Ishikawa (cell line): Measurements from ENCODE around the gene PEDS1.

Experiments used
- CEBPB ChIP-seq: IDR thresholded peaks from 2 replicates; pipeline ENCODE4 v1.6.1; 2012
- CREB1 ChIP-seq: IDR thresholded peaks from 2 replicates; pipeline ENCODE4 v1.6.1; 2012; ENCODE audit warnings: low read depth
- EP300 ChIP-seq: IDR thresholded peaks from 2 replicates; pipeline ENCODE4 v1.6.1; 2012; ENCODE audit warnings: borderline replicate concordance
- FOXM1 ChIP-seq: IDR thresholded peaks from 2 replicates; pipeline ENCODE4 v1.6.1; 2012; ENCODE audit warnings: low read depth, borderline replicate concordance
- MAX ChIP-seq: IDR thresholded peaks from 2 replicates; pipeline ENCODE4 v1.6.1; 2012
- RAD21 ChIP-seq: IDR thresholded peaks from 2 replicates; pipeline ENCODE4 v1.6.1; 2012; ENCODE audit warnings: low read depth
- REST ChIP-seq: IDR thresholded peaks from 2 replicates; pipeline ENCODE4 v1.6.1; 2012; ENCODE audit warnings: low read depth, mild to moderate bottlenecking
- TAF1 ChIP-seq: IDR thresholded peaks from 2 replicates; pipeline ENCODE4 v1.6.1; 2012; ENCODE audit warnings: low read depth, mild to moderate bottlenecking
- TCF12 ChIP-seq: IDR thresholded peaks from 2 replicates; pipeline ENCODE4 v1.6.1; 2012; ENCODE audit warnings: low read depth
- TEAD4 ChIP-seq: IDR thresholded peaks from 2 replicates; pipeline ENCODE4 v1.6.1; 2012
- USF1 ChIP-seq: IDR thresholded peaks from 2 replicates; pipeline ENCODE4 v1.6.1; 2012
- YY1 ChIP-seq: IDR thresholded peaks from 2 replicates; pipeline ENCODE4 v1.6.1; 2012; ENCODE audit warnings: low read depth
- ZBTB7A ChIP-seq: IDR thresholded peaks from 2 replicates; pipeline ENCODE4 v1.6.1; 2012; ENCODE audit warnings: low read depth

- TF ChIP-seq TEAD4 (no peak), TAF1 (no peak), EP300 (no peak), USF1 (no peak), ZBTB7A (peak; percentile 67; the same call in 1 of the 2 replicates), RAD21 (no peak), CREB1 (peak; percentile 16; the same call in 1 of the 2 replicates), TCF12 (0 out of 2 replicates have a peak, but pooled peaks have one; percentile 46), CEBPB (peak; percentile 95), REST (no peak), MAX (0 out of 2 replicates have a peak, but pooled peaks have one; percentile 9), FOXM1 (no peak), YY1 (no peak)
Measured at GRCh38 chr20:50187403-50188051, 34.0 kb upstream of the PEDS1 start.
